Left ventricle myocardium inferior (tissue), 1 donor: ENCODE data around the gene BCR. TPM values are rescaled to one million over a fixed set of nuclear protein-coding genes. Genes with fewer than 3 reads are reported as not detected.

Experiments
- DNase-seq: peaks from one replicate; pipeline ENCODE4 v3.0.0-alpha.2; 2020
- H3K27ac ChIP-seq: fragments of 200-600 bp; replicated peaks from 2 replicates; pipeline ENCODE4 v1.8.0; 2021
- H3K27me3 ChIP-seq: fragments of 200-600 bp; 2 replicates; pipeline ENCODE4 v1.8.0; 2021; ENCODE audit warnings: low read depth
- H3K36me3 ChIP-seq: fragments of 200-600 bp; 2 replicates; pipeline ENCODE4 v1.8.0; 2021
- H3K4me1 ChIP-seq: fragments of 200-600 bp; 2 replicates; pipeline ENCODE4 v1.8.0; 2021
- H3K4me3 ChIP-seq: fragments of 200-600 bp; 2 replicates; pipeline ENCODE4 v1.8.0; 2021; ENCODE audit warnings: mild to moderate bottlenecking, moderate library complexity
- H3K9me3 ChIP-seq: fragments of 200-600 bp; replicated peaks from 2 replicates; pipeline ENCODE4 v1.8.0; 2021
- CTCF ChIP-seq: fragments of 200-600 bp; IDR thresholded peaks from 2 replicates; pipeline ENCODE4 v1.8.0; 2021; ENCODE audit warnings: antibody characterized with exemption, mild to moderate bottlenecking, borderline replicate concordance
- intact Hi-C: fragments of 100-400 bp; cut with micrococcal nuclease; formaldehyde crosslinking; loops from one replicate; pipeline ENCODE4 v1.11.0; 2022
- total RNA-seq: library from RNA; stranded (reverse); fragmentation: NEBNext Ultra II Directional; extraction: Animal tissue kit (Norgen Biotek cat#: 25700); gene quantifications from one replicate; pipeline ENCODE4 v1.2.1, GENCODE V29; 2021
- donor health status: DM: no; HTN: yes; CAD: no; lungs with severe emphysema.

The BCR gene
- total RNA-seq, 1 donor from 2014 or later: 26.7 TPM

- intact Hi-C loops: no loop called here
- no peak for DNase-seq
- Histone ChIP-seq H3K27me3 (no peaks in the 10 kb centered on the region), H3K36me3 (peaks cover 61% of the 10 kb centered on the region), H3K9me3 (no peaks in the 10 kb centered on the region), H3K4me3 (no peak overlapping the region), H3K27ac (no peak overlapping the region), H3K4me1 (peaks cover 13% of the 10 kb centered on the region)
- TF ChIP-seq CTCF: no peak
These were observed 87.1 kb downstream of the BCR start for GRCh38 chr22:23267226-23268043.

- DNase-seq: no peak
- no peak for TF ChIP-seq CTCF
- Histone ChIP-seq H3K27ac (no peak overlapping the region), H3K4me3 (no peak overlapping the region), H3K27me3 (no peaks in the 10 kb centered on the region), H3K9me3 (no peaks in the 10 kb centered on the region), H3K36me3 (peaks cover 65% of the 10 kb centered on the region), H3K4me1 (peaks cover 13% of the 10 kb centered on the region)
- intact Hi-C loops: no loop called here
These were observed 87.9 kb downstream of the BCR start for GRCh38 chr22:23268139-23268712.

GRCh38 chr22:23268877-23269276 lies 88.6 kb downstream of the BCR start:
- H3K27me3 ChIP-seq: no peaks in the 10 kb centered on the region
- peaks cover 65% of the 10 kb centered on the region for H3K36me3 ChIP-seq
- no peaks in the 10 kb centered on the region for H3K9me3 ChIP-seq
- no peak overlapping the region for H3K4me3 ChIP-seq
- H3K27ac ChIP-seq: no peak overlapping the region
- peaks cover 13% of the 10 kb centered on the region for H3K4me1 ChIP-seq
- no peak for TF ChIP-seq CTCF
- DNase-seq: no peak
- intact Hi-C loops: no loop called here

GRCh38 chr22:23269441-23270211 lies 89.3 kb downstream of the BCR start:
- Histone ChIP-seq H3K9me3 (no peaks in the 10 kb centered on the region), H3K4me1 (peaks cover 6% of the 10 kb centered on the region), H3K4me3 (no peak overlapping the region), H3K27me3 (no peaks in the 10 kb centered on the region), H3K27ac (no peak overlapping the region), H3K36me3 (peaks cover 63% of the 10 kb centered on the region)
- no peak for TF ChIP-seq CTCF
- no peak for DNase-seq
- intact Hi-C loops: no loop called here

GRCh38 chr22:23270212-23270733 lies 90.0 kb downstream of the BCR start:
- H3K27ac ChIP-seq: no peak overlapping the region
- H3K9me3 ChIP-seq: no peaks in the 10 kb centered on the region
- H3K36me3 ChIP-seq: peaks cover 66% of the 10 kb centered on the region
- intact Hi-C loops: no loop called here
- no peak for TF ChIP-seq CTCF
- no peak for DNase-seq
- no peaks in the 10 kb centered on the region for H3K27me3 ChIP-seq
- peaks cover 1% of the 10 kb centered on the region for H3K4me1 ChIP-seq
- H3K4me3 ChIP-seq: no peak overlapping the region
